ENCODE results near the gene CARS2. TPM values are rescaled to one million over a fixed set of nuclear protein-coding genes. Genes with fewer than 3 reads are reported as not detected.
A peak's percentile ranks its signal among the peaks of the same experiment; 100 is the strongest.
"Not testable (repeated sequence)": the region's sequence is repeated elsewhere in the genome, so short reads cannot be mapped to it uniquely, and the experiment has no call there.

CARS2 gene
- 10 to 100 TPM; 35.6 to 64.2 (median 55.0) TPM for total RNA-seq

- in situ Hi-C loops (cut with MboI; ENCODE audit: low pct_unique_long_range_greater_than_20kb in 2 of 9, low sequenced_read_pairs in 9 of 9, unreplicated experiment in 9 of 9): no loop called here
- peak; percentile 85 to 95 (median 91) for ATAC-seq (replicated peaks in 6 of 8)
- peak within 1 kb of the TSS; percentile 61 to 77 (median 73) for H3K4me3 ChIP-seq
- H3K4me1 ChIP-seq (replicated peaks in 1 of 2): peaks cover 3 to 24% of the 10 kb centered on the region in 2 donors
- 0% methylated on average over 2 of the region's 80 CpGs; no CpG with 5 or more reads in 9 of the 10 experiments for WGBS, 10 experiments
- peak within 1 kb of the TSS; percentile 85 to 91 for H3K27ac ChIP-seq
These were observed at the start of gene CARS2 for GRCh38 chr13:110705826-110706569. Gene CARS2, minus strand, starts transcription at chr13:110706116. Its CDS starts 23 bp downstream, at chr13:110706093.

- H3K4me3 ChIP-seq: no peak overlapping the region
- H3K4me1 ChIP-seq (replicated peaks in 1 of 2): no peaks in the 10 kb centered on the region
- in situ Hi-C loops (cut with MboI; ENCODE audit: low pct_unique_long_range_greater_than_20kb in 2 of 9, low sequenced_read_pairs in 9 of 9, unreplicated experiment in 9 of 9): no loop called here
- ATAC-seq (replicated peaks in 6 of 8): no peak
- H3K27ac ChIP-seq: no peak overlapping the region
- 50 to 100% (median 81%) methylated on average over 1 to 4 of the region's 4 CpGs; no CpG with 5 or more reads in 1 of the 10 experiments for WGBS, 10 experiments
These were observed 42.4 kb upstream of the CARS2 start for GRCh38 chr13:110748271-110748670.

GRCh38 chr13:110746438-110746837 is 40.5 kb upstream of the CARS2 start:
- no peak for ATAC-seq (replicated peaks in 6 of 8)
- in situ Hi-C loops (cut with MboI; ENCODE audit: low pct_unique_long_range_greater_than_20kb in 2 of 9, low sequenced_read_pairs in 9 of 9, unreplicated experiment in 9 of 9): no loop called here
- no peaks in the 10 kb centered on the region for H3K4me1 ChIP-seq (replicated peaks in 1 of 2)
- WGBS, 10 experiments: 17 to 100% (median 94%) methylated on average over 1 of the region's 1 CpG; no CpG with 5 or more reads in 1 of the 10 experiments
- H3K27ac ChIP-seq: no peak overlapping the region
- no peak overlapping the region for H3K4me3 ChIP-seq

GRCh38 chr13:110743687-110744086 is 37.8 kb upstream of the CARS2 start:
- ATAC-seq (replicated peaks in 6 of 8): no peak
- WGBS, 10 experiments: 71 to 88% methylated on average over 1 of the region's 1 CpG; no CpG with 5 or more reads in 8 of the 10 experiments
- Histone ChIP-seq H3K4me3 (no peak overlapping the region), H3K27ac (no peak overlapping the region), H3K4me1 (replicated peaks in 1 of 2) (no peaks in the 10 kb centered on the region)
- in situ Hi-C loops (cut with MboI; ENCODE audit: low pct_unique_long_range_greater_than_20kb in 2 of 9, low sequenced_read_pairs in 9 of 9, unreplicated experiment in 9 of 9): no loop called here

- H3K4me1 ChIP-seq (replicated peaks in 1 of 2): no peaks in the 10 kb centered on the region
- in situ Hi-C loops (cut with MboI; ENCODE audit: low pct_unique_long_range_greater_than_20kb in 2 of 9, low sequenced_read_pairs in 9 of 9, unreplicated experiment in 9 of 9): no loop called here
- H3K27ac ChIP-seq: no peak overlapping the region
- no peak overlapping the region for H3K4me3 ChIP-seq
- ATAC-seq (replicated peaks in 6 of 8): no peak
These were observed 31.6 kb upstream of the CARS2 start for GRCh38 chr13:110737555-110737954.

- in situ Hi-C loops (cut with MboI; ENCODE audit: low pct_unique_long_range_greater_than_20kb in 2 of 9, low sequenced_read_pairs in 9 of 9, unreplicated experiment in 9 of 9): no loop called here
- 20 to 100% (median 87%) methylated on average over 1 to 5 of the region's 5 CpGs; no CpG with 5 or more reads in 1 of the 10 experiments for WGBS, 10 experiments
- Histone ChIP-seq H3K27ac (no peak overlapping the region), H3K4me1 (replicated peaks in 1 of 2) (no peaks in the 10 kb centered on the region), H3K4me3 (no peak overlapping the region)
- no peak for ATAC-seq (replicated peaks in 6 of 8)
These were observed 28.6 kb upstream of the CARS2 start for GRCh38 chr13:110734561-110734960.

- no peak overlapping the region for H3K27ac ChIP-seq
- no peaks in the 10 kb centered on the region for H3K4me1 ChIP-seq (replicated peaks in 1 of 2)
- in situ Hi-C loops (cut with MboI; ENCODE audit: low pct_unique_long_range_greater_than_20kb in 2 of 9, low sequenced_read_pairs in 9 of 9, unreplicated experiment in 9 of 9): no loop called here
- WGBS, 10 experiments: 88 to 100% (median 100%) methylated on average over 1 to 3 of the region's 3 CpGs; no CpG with 5 or more reads in 1 of the 10 experiments
- ATAC-seq (replicated peaks in 6 of 8): no peak
- H3K4me3 ChIP-seq: no peak overlapping the region
These were observed 25.2 kb upstream of the CARS2 start for GRCh38 chr13:110731072-110731471.

GRCh38 chr13:110726726-110727125 is 20.8 kb upstream of the CARS2 start:
- ATAC-seq (replicated peaks in 6 of 8): no peak
- no peak overlapping the region for H3K27ac ChIP-seq
- no peaks in the 10 kb centered on the region for H3K4me1 ChIP-seq (replicated peaks in 1 of 2)
- no peak overlapping the region for H3K4me3 ChIP-seq
- 83 to 100% (median 96%) methylated on average over 1 to 8 of the region's 9 CpGs; no CpG with 5 or more reads in 1 of the 10 experiments for WGBS, 10 experiments
- in situ Hi-C loops (cut with MboI; ENCODE audit: low pct_unique_long_range_greater_than_20kb in 2 of 9, low sequenced_read_pairs in 9 of 9, unreplicated experiment in 9 of 9): no loop called here

- in situ Hi-C loops (cut with MboI; ENCODE audit: low pct_unique_long_range_greater_than_20kb in 2 of 9, low sequenced_read_pairs in 9 of 9, unreplicated experiment in 9 of 9); H3K27ac ChIP-seq; ATAC-seq (replicated peaks in 6 of 8); H3K4me1 ChIP-seq (replicated peaks in 1 of 2); H3K4me3 ChIP-seq: not testable (repeated sequence)
- WGBS, 10 experiments: 100% methylated on average over 1 to 4 of the region's 6 CpGs; no CpG with 5 or more reads in 6 of the 10 experiments
These were observed 20.2 kb upstream of the CARS2 start for GRCh38 chr13:110726153-110726552.

GRCh38 chr13:110723598-110723997 is 17.7 kb upstream of the CARS2 start:
- no peak for ATAC-seq (replicated peaks in 6 of 8)
- H3K4me3 ChIP-seq: no peak overlapping the region
- H3K4me1 ChIP-seq (replicated peaks in 1 of 2): no peaks in the 10 kb centered on the region
- WGBS, 10 experiments: 53 to 100% (median 77%) methylated on average over 2 to 8 of the region's 8 CpGs
- in situ Hi-C loops (cut with MboI; ENCODE audit: low pct_unique_long_range_greater_than_20kb in 2 of 9, low sequenced_read_pairs in 9 of 9, unreplicated experiment in 9 of 9): no loop called here
- H3K27ac ChIP-seq: no peak overlapping the region

- Histone ChIP-seq H3K27ac (no peak overlapping the region), H3K4me1 (replicated peaks in 1 of 2) (no peaks in the 10 kb centered on the region), H3K4me3 (no peak overlapping the region)
- WGBS, 10 experiments: 48 to 100% (median 79%) methylated on average over 1 to 4 of the region's 5 CpGs; no CpG with 5 or more reads in 1 of the 10 experiments
- in situ Hi-C loops (cut with MboI; ENCODE audit: low pct_unique_long_range_greater_than_20kb in 2 of 9, low sequenced_read_pairs in 9 of 9, unreplicated experiment in 9 of 9): no loop called here
- no peak for ATAC-seq (replicated peaks in 6 of 8)
These were observed 17.1 kb upstream of the CARS2 start for GRCh38 chr13:110722971-110723370.

- ATAC-seq (replicated peaks in 6 of 8): no peak
- Histone ChIP-seq H3K4me1 (replicated peaks in 1 of 2) (no peaks in the 10 kb centered on the region), H3K27ac (no peak overlapping the region), H3K4me3 (no peak overlapping the region)
- in situ Hi-C loops (cut with MboI; ENCODE audit: low pct_unique_long_range_greater_than_20kb in 2 of 9, low sequenced_read_pairs in 9 of 9, unreplicated experiment in 9 of 9): no loop called here
- 88 to 100% (median 99%) methylated on average over 3 to 23 of the region's 61 CpGs; no CpG with 5 or more reads in 3 of the 10 experiments for WGBS, 10 experiments
These were observed 13.3 kb upstream of the CARS2 start for GRCh38 chr13:110719036-110719710.

GRCh38 chr13:110716247-110716515 is 10.3 kb upstream of the CARS2 start:
- in situ Hi-C loops (cut with MboI; ENCODE audit: low pct_unique_long_range_greater_than_20kb in 2 of 9, low sequenced_read_pairs in 9 of 9, unreplicated experiment in 9 of 9): no loop called here
- no peak overlapping the region for H3K27ac ChIP-seq
- peak overlapping the region; percentile 55 to 79 (median 63) for H3K4me3 ChIP-seq
- H3K4me1 ChIP-seq (replicated peaks in 1 of 2): no peaks in the 10 kb centered on the region
- WGBS, 10 experiments: 0 to 5% (median 0%) methylated on average over 1 to 12 of the region's 12 CpGs; no CpG with 5 or more reads in 1 of the 10 experiments
- no peak for ATAC-seq (replicated peaks in 6 of 8)

Measured in motor neuron (in vitro differentiated cells).